HEK293 (cell line): ENCODE results near the gene UCK1.

Source experiments
- SP2 ChIP-seq: fragments of 450-650 bp; formaldehyde crosslinking; IDR thresholded peaks from 2 replicates; pipeline ENCODE4 v1.5.1; 2016; ENCODE audit warnings: missing biosample characterization, missing genetic modification characterization
- TCF7L2 ChIP-seq: IDR thresholded peaks from 2 replicates; pipeline ENCODE4 v1.6.1; 2011; ENCODE audit warnings: low read depth, mild to moderate bottlenecking, inconsistent platforms, low read length, moderate library complexity, borderline replicate concordance
- YY2 ChIP-seq: fragments of 450-650 bp; formaldehyde crosslinking; IDR thresholded peaks from 2 replicates; pipeline ENCODE4 v1.5.1; 2016; ENCODE audit warnings: missing biosample characterization, missing genetic modification characterization
- ZNF24 ChIP-seq: fragments of 450-650 bp; formaldehyde crosslinking; IDR thresholded peaks from 2 replicates; pipeline ENCODE4 v1.5.1; 2016; ENCODE audit warnings: missing biosample characterization, missing genetic modification characterization
- ZNF350 ChIP-seq: fragments of 450-650 bp; formaldehyde crosslinking; IDR thresholded peaks from 2 replicates; pipeline ENCODE4 v1.5.0; 2017; ENCODE audit warnings: missing biosample characterization, mild to moderate bottlenecking, missing genetic modification characterization
- ZNF558 ChIP-seq: fragments of 450-650 bp; formaldehyde crosslinking; IDR thresholded peaks from 2 replicates; pipeline ENCODE4 v1.5.1; 2016; ENCODE audit warnings: missing biosample characterization, missing genetic modification characterization
- TF ChIP-seq, protein P1 (sequence below): fragments of 450-650 bp; formaldehyde crosslinking; IDR thresholded peaks from 2 replicates; pipeline ENCODE4 v1.5.1; 2016; ENCODE audit warnings: missing biosample characterization, missing genetic modification characterization
- TF ChIP-seq, protein P2 (sequence below): fragments of 450-650 bp; IDR thresholded peaks from 2 replicates; pipeline ENCODE4 v1.5.1; 2018; ENCODE audit warnings: missing biosample characterization, missing genetic modification characterization
- TF ChIP-seq, protein P3 (sequence below): fragments of 450-650 bp; formaldehyde crosslinking; IDR thresholded peaks from 2 replicates; pipeline ENCODE4 v1.5.1; 2016; ENCODE audit warnings: missing biosample characterization, missing genetic modification characterization
- TF ChIP-seq, protein P4 (sequence below): fragments of 450-650 bp; formaldehyde crosslinking; IDR thresholded peaks from 2 replicates; pipeline ENCODE4 v1.5.1; 2016; ENCODE audit warnings: missing biosample characterization, missing genetic modification characterization
- TF ChIP-seq, protein P5 (sequence below): fragments of 450-650 bp; formaldehyde crosslinking; IDR thresholded peaks from 2 replicates; pipeline ENCODE4 v1.5.1; 2016; ENCODE audit warnings: missing biosample characterization, missing genetic modification characterization, low read depth

- TF ChIP-seq ZNF24: no peak
- TF ChIP-seq TCF7L2: no peak
- TF ChIP-seq, protein P1, sequence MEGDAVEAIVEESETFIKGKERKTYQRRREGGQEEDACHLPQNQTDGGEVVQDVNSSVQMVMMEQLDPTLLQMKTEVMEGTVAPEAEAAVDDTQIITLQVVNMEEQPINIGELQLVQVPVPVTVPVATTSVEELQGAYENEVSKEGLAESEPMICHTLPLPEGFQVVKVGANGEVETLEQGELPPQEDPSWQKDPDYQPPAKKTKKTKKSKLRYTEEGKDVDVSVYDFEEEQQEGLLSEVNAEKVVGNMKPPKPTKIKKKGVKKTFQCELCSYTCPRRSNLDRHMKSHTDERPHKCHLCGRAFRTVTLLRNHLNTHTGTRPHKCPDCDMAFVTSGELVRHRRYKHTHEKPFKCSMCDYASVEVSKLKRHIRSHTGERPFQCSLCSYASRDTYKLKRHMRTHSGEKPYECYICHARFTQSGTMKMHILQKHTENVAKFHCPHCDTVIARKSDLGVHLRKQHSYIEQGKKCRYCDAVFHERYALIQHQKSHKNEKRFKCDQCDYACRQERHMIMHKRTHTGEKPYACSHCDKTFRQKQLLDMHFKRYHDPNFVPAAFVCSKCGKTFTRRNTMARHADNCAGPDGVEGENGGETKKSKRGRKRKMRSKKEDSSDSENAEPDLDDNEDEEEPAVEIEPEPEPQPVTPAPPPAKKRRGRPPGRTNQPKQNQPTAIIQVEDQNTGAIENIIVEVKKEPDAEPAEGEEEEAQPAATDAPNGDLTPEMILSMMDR (tag by site-specific recombination): no peak
- TF ChIP-seq, protein P2, sequence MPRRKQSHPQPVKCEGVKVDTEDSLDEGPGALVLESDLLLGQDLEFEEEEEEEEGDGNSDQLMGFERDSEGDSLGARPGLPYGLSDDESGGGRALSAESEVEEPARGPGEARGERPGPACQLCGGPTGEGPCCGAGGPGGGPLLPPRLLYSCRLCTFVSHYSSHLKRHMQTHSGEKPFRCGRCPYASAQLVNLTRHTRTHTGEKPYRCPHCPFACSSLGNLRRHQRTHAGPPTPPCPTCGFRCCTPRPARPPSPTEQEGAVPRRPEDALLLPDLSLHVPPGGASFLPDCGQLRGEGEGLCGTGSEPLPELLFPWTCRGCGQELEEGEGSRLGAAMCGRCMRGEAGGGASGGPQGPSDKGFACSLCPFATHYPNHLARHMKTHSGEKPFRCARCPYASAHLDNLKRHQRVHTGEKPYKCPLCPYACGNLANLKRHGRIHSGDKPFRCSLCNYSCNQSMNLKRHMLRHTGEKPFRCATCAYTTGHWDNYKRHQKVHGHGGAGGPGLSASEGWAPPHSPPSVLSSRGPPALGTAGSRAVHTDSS: no peak
- TF ChIP-seq, protein P3, sequence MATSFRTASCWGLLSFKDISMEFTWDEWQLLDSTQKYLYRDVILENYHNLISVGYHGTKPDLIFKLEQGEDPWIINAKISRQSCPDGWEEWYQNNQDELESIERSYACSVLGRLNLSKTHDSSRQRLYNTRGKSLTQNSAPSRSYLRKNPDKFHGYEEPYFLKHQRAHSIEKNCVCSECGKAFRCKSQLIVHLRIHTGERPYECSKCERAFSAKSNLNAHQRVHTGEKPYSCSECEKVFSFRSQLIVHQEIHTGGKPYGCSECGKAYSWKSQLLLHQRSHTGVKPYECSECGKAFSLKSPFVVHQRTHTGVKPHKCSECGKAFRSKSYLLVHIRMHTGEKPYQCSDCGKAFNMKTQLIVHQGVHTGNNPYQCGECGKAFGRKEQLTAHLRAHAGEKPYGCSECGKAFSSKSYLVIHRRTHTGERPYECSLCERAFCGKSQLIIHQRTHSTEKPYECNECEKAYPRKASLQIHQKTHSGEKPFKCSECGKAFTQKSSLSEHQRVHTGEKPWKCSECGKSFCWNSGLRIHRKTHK: no peak
- no peak for TF ChIP-seq ZNF558 (tag by site-specific recombination)
- TF ChIP-seq, protein P4, sequence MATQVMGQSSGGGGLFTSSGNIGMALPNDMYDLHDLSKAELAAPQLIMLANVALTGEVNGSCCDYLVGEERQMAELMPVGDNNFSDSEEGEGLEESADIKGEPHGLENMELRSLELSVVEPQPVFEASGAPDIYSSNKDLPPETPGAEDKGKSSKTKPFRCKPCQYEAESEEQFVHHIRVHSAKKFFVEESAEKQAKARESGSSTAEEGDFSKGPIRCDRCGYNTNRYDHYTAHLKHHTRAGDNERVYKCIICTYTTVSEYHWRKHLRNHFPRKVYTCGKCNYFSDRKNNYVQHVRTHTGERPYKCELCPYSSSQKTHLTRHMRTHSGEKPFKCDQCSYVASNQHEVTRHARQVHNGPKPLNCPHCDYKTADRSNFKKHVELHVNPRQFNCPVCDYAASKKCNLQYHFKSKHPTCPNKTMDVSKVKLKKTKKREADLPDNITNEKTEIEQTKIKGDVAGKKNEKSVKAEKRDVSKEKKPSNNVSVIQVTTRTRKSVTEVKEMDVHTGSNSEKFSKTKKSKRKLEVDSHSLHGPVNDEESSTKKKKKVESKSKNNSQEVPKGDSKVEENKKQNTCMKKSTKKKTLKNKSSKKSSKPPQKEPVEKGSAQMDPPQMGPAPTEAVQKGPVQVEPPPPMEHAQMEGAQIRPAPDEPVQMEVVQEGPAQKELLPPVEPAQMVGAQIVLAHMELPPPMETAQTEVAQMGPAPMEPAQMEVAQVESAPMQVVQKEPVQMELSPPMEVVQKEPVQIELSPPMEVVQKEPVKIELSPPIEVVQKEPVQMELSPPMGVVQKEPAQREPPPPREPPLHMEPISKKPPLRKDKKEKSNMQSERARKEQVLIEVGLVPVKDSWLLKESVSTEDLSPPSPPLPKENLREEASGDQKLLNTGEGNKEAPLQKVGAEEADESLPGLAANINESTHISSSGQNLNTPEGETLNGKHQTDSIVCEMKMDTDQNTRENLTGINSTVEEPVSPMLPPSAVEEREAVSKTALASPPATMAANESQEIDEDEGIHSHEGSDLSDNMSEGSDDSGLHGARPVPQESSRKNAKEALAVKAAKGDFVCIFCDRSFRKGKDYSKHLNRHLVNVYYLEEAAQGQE (tag by site-specific recombination): no peak
- TF ChIP-seq YY2: no peak
- no peak for TF ChIP-seq SP2 (tag by site-specific recombination)
- TF ChIP-seq ZNF350 (tag by site-specific recombination): no peak
- TF ChIP-seq, protein P5, sequence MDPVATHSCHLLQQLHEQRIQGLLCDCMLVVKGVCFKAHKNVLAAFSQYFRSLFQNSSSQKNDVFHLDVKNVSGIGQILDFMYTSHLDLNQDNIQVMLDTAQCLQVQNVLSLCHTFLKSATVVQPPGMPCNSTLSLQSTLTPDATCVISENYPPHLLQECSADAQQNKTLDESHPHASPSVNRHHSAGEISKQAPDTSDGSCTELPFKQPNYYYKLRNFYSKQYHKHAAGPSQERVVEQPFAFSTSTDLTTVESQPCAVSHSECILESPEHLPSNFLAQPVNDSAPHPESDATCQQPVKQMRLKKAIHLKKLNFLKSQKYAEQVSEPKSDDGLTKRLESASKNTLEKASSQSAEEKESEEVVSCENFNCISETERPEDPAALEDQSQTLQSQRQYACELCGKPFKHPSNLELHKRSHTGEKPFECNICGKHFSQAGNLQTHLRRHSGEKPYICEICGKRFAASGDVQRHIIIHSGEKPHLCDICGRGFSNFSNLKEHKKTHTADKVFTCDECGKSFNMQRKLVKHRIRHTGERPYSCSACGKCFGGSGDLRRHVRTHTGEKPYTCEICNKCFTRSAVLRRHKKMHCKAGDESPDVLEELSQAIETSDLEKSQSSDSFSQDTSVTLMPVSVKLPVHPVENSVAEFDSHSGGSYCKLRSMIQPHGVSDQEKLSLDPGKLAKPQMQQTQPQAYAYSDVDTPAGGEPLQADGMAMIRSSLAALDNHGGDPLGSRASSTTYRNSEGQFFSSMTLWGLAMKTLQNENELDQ (tag by site-specific recombination): no peak
These were observed 56.4 kb downstream of the UCK1 start for GRCh38 chr9:131474711-131475110.
